AG09309 (cell line): Measurements from ENCODE around the gene TMEM63A.
A peak's percentile ranks its signal among the peaks of the same experiment; 100 is the strongest.

Source experiments
- DNase-seq: peaks from one replicate; pipeline ENCODE4 v3.0.0-alpha.2; 2010; ENCODE audit warnings: low read depth
- H3K4me3 ChIP-seq: 2 replicates; pipeline ENCODE4 v1.5.1; 2011; ENCODE audit warnings: mild to moderate bottlenecking, low read depth, low read length, moderate library complexity; ENCODE audit not compliant: control insufficient read depth
- TF ChIP-seq, protein P1 (sequence below): IDR thresholded peaks from 2 replicates; pipeline ENCODE4 v1.5.1; 2011; ENCODE audit warnings: mild to moderate bottlenecking, low read depth, low read length, inconsistent platforms; ENCODE audit not compliant: insufficient read depth, control insufficient read depth; ENCODE audit errors: missing control alignments

The TMEM63A gene

DNA sequence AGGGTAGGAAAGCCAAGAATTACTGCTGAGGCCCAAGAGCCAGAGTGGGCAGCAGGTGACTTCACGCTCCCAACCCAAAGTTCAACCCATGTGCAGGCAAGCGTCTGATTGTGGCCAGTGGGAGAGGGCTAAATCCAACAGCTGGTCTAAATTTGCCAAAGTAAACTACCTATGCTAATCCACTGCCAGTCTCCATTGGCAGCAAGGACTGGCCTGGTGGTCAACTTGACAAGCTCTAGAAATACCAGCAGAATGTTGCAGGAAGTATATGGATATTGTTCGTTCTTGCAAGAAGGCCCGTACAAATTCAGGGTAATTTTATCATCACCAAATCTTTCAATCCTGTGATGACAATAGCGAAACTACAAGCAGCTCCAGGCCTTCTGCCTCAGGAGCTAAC, 1.5 kb downstream of the TMEM63A start:
- TF ChIP-seq, protein P1, sequence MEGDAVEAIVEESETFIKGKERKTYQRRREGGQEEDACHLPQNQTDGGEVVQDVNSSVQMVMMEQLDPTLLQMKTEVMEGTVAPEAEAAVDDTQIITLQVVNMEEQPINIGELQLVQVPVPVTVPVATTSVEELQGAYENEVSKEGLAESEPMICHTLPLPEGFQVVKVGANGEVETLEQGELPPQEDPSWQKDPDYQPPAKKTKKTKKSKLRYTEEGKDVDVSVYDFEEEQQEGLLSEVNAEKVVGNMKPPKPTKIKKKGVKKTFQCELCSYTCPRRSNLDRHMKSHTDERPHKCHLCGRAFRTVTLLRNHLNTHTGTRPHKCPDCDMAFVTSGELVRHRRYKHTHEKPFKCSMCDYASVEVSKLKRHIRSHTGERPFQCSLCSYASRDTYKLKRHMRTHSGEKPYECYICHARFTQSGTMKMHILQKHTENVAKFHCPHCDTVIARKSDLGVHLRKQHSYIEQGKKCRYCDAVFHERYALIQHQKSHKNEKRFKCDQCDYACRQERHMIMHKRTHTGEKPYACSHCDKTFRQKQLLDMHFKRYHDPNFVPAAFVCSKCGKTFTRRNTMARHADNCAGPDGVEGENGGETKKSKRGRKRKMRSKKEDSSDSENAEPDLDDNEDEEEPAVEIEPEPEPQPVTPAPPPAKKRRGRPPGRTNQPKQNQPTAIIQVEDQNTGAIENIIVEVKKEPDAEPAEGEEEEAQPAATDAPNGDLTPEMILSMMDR: no peak
- no peak overlapping the region for H3K4me3 ChIP-seq
- DNase-seq: no peak

DNA sequence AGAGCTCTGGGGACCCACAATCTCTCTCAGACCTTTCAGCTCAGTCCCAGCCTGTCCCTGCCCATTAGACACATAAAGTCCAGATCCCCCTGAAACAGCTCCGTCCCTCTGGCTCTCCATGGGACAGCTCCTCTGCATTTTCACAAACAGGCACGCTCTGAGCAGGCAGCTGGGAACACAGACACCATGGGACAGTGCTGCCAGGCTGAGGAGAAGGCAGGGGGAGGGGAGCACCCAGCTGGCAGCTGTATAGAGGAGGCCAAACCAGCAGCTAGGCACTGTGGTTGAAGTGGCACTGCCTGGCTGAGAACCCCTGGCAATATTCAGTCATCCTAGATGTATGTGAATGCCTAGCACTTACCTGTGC, 2.0 kb downstream of the TMEM63A start:
- H3K4me3 ChIP-seq: no peak overlapping the region
- TF ChIP-seq, protein P1: no peak
- no peak for DNase-seq

DNA sequence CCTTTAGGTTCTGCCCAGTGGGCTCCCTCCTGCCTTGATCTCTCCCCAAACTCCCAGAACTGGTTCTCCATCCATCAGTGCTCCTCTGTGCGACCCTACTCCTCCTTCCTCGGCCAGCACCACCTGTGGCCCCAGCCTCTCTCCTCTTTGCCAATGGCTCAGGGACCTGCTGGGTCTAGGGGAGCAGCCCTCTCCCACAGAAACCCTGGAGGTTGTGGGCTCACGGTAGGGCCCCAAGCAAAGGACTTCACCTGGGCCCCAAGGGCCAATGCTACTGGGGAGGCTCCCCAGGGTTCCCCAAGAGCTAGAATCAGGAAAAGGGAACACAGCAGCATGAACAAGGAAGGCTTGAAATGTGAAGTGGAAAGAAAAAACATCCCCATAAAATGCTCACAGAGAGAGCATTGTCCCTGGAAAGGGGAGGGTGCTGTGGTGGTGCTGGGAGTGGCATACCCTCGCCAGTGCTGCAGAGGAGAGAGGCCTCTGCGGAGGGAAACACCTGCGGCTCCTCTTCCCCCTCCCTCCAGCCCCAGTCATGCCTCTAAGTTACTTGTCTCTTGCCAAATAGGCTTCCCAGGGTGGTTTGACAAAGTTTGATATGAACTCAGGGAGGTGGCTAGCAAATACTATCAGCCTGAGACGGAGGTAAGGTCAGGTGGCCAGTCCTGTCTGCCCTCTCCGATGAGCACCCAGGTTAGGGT, 2.5 kb downstream of the TMEM63A start:
- TF ChIP-seq, protein P1: no peak
- no peak for DNase-seq
- no peak overlapping the region for H3K4me3 ChIP-seq

DNA sequence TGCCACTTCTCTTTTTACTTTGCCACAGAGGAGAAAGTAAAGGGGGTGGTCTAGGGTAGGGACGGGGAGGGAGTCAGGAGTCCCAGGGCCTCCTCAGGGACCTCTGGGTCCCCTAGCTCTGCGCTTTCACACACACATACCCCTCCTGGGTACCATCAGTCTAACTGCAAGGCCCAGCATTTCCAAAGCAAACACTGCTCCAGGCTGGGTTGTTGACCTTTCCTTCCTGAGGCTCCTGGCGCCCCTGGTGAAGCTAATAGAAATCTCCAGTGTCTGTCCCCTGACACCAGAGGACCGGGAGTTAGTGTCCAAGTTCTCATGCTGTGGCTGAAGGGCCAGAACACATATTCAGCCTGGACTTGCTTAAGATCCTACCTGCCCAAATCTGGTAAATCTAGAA, 3.9 kb downstream of the TMEM63A start:
- no peak for DNase-seq
- no peak overlapping the region for H3K4me3 ChIP-seq

DNA sequence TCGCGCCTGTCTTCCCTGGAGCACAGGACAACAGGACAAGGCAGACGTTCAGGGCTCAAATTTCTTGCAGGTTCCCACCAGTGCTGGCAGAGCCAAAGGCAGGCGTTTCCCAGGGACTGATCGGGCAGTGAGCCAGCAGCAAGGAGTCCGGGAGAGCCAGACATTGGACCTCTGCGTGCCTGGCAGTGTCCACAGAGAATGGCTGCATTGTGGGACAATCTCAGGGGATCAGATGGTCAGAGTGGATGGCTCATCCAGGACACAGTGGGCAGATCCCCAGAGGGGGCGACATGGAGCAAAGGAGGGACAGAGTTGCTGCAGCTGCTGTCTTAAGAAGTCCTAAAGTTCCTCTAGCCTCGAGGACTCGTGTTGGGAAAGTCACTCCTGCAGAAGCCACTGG, 4.6 kb downstream of the TMEM63A start:
- no peak overlapping the region for H3K4me3 ChIP-seq
- no peak for DNase-seq
- TF ChIP-seq, protein P1: peak; percentile 69

More for the DNA sequence above, 3.9 kb downstream of the TMEM63A start:
- TF ChIP-seq, protein P1: no peak

DNA sequence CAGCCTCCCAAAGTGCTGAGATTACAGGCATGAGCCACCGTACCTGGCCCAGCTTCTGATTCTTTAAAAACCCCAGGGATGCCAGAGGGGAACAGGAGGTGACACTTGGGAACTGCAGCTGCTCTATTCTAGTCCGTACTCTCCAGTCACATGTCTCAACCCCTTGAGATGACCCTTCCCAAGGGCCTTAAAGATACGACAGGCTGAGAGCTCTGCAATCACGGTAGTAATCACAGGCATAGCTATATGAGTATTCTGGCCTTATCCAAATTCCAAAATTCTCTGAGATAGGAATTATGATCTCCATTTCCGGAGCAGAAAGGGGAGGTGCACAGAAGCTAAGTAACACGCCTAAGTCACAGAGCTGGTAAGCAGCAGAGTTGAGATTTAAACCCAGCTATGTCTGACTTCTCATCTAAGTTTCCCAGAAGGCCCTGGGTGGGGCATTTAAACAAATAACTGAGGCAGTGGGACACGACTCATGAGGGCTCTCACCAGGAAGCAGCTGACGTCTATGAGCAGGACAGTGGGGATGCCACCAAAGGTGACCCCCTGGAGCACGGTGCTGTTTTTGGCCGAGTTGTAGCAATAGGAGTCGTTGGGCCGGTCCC, 5.2 kb downstream of the TMEM63A start:
- no peak for DNase-seq
- no peak overlapping the region for H3K4me3 ChIP-seq
- TF ChIP-seq, protein P1: no peak
